Stimulated activated CD4-positive, alpha-beta T cell treated with anti-CD3 and anti-CD28 coated beads, Interleukin-12 subunit alpha, Interleukin-12 subunit beta, amount 100 ng/mL, for 48 hours (primary cell): ENCODE results near the gene DLX5.
A peak's percentile ranks its signal among the peaks of the same experiment; 100 is the strongest.
"Not testable (repeated sequence)": the region's sequence is repeated elsewhere in the genome, so short reads cannot be mapped to it uniquely, and the experiment has no call there.

ENCODE experiments used
- DNase-seq, 3 donors: peaks; one replicate each; pipeline ENCODE4 v3.0.0-alpha.2; 2020; ENCODE audit warnings: low read depth in 2 of 3, low spot score in 1 of 3

The DLX5 gene

GRCh38 chr7:97024209-97025129 is at the start of gene DLX5:
TSS of gene DLX5 (minus strand) at chr7:97024831. CDS start at chr7:97024623, 208 bp downstream.
- DNase-seq: peak in 1 of 3 donors; percentile 18

DNA sequence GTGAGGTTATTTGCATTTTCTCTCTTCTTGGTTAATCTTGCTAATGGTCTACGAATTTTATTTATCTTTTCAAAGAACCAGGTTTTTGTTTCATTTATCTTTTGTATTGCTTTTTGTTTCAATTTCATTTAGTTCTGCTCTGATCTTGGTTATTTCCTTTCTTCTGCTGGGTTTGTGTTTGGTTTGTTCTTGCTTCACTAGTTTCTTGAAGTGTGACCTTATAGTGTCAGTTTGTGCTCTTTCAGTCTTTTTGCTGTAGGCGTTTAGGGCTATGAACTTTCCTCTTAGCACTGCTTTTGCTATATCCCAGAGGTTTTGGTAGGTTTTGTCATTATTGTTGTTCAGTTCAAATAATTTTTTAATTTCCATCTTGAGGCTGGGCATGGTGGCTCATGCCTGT is 47.4 kb upstream of the DLX5 start:
- DNase-seq: not testable (repeated sequence)

GRCh38 chr7:97064972-97065587 is 40.4 kb upstream of the DLX5 start:
- peak in 1 of 3 donors; percentile 12 for DNase-seq

GRCh38 chr7:97064020-97064419 is 39.4 kb upstream of the DLX5 start:
- no peak for DNase-seq

- no peak for DNase-seq
Observed at GRCh38 chr7:97043281-97043680, 18.6 kb upstream of the DLX5 start.

DNA sequence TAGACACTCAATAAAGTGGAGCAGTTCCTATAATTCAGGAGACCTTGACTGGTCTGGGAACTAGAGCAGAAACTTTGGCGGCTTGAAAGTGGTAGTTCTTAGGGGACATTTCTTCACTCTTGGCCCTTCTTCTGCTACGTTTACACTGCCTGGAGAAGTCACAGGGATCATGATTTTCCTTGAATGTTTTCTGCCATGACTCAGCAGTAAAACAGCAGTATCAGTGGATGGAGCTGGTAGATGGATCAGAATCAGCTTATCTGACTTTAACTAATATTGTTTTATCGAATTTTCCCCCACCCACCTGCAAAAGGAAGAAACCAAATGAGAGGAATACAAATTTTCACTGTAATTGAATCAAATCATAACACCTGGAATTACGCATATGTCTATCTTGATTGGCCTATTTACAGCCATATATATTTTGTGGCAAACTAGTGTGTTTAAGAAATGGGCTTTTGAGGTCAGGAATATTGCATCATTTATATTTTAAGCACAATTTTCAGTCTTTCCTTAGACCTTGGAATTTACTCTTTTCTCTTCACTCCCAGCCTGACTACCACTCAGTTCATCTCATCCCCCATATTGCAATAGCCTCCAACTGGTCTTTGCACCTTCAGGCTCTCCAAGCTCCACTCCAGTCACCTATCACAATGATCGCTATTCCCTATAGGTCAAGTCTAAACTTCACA is 14.9 kb upstream of the DLX5 start:
- no peak for DNase-seq

DNA sequence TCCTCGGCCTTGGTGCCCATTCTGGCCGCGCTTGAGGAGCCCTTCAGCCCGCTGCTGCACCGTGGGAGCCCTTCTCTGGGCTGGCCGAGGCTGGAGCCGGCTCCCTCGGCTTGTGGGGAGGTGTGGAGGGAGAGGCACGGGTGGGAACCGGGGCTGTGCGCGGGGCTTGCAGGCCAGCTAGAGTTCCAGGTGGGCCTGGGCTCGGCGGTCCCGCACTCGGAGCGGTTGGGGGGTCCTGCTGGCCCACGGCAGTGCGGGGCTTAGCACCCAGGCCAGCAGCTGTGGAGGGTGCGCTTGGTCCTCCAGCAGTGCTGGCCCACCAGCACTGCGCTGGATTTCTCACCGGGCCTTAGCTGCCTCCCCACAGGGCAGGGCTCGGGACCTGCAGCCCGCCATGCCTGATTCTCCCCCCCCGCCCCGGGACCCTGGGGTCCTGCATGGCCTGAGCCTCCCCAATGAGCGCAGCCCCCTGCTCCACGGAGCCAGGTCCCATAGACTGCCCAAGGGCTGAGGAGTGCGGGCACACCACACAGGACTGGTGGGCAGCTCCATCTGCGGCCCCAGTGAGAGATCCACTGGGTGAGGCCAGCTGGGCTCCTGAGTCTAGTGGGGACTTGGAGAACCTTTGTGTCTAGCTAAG is 9.7 kb upstream of the DLX5 start:
- DNase-seq: not testable (repeated sequence)

- peak; percentile 42 to 66 (median 45) for DNase-seq
Observed at GRCh38 chr7:97027427-97028234, 3.0 kb upstream of the DLX5 start.

DNA sequence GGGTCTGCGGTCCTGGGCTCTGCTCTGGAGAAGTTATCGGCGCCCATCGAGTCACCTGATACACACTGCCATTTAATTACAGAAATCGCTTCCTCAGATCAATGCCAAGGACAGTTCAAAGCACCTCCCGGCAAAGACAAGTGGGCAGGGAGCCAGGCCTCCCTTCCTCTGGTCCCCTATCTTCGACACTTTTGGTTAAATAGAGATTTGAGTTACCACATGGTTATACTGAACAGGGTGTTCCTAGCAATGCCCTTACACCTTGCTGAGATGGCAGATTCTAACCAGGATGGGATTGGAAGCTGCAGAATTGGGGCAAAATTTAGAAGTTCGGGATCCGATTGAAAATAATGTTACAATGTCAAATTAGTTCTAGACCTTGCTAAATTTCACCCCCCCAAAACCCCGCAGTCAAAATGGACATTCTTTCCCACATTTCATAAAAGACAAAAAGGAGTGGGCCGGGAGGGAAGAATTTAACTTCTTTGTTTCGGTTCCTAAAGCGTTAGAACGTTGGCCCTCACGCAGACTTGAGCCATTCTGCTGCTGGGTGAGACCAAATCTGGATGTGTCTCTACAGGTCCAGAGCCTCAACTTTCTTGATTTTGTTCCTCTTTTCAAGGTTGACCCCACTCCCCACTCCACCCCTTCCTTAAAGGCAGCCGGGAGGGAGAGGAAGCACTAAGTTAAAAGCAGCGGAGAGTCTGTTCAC is 2.2 kb upstream of the DLX5 start:
- DNase-seq: no peak

DNA sequence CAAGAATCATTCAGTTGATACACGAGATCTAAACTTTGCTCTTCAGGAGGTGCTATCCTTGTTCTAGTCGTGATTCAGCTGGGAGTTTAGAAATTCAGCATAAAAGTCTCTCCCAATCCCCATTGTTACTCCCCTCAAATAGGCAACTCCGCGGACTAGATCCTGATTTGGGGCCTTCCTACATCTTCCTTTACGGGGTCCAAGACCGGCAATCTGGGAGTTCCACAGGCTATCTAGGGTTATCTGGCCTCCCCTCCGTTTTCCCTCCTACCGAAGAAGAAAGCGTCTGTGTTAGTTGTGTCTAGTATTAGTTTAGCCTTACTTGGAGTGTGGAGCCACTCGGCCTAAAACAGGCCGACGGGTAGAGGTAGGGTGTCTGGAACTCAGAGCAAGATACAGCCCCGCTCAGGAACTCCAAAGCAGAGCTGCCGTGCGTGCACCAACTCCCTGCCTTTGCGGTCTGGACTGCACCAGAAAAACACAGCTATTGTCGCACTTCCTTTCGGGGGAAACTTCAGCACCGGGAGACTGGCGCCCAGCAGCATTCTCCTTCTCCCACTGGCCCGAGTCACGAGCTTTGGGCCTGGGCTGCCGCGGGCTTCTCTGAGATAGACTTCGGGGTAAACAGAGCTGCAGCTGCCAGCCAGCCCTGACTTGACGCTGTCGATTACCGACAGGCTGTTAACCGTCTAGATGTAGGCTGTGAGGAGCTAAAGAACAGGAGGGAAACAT is 1.5 kb upstream of the DLX5 start:
- DNase-seq: no peak

DNA sequence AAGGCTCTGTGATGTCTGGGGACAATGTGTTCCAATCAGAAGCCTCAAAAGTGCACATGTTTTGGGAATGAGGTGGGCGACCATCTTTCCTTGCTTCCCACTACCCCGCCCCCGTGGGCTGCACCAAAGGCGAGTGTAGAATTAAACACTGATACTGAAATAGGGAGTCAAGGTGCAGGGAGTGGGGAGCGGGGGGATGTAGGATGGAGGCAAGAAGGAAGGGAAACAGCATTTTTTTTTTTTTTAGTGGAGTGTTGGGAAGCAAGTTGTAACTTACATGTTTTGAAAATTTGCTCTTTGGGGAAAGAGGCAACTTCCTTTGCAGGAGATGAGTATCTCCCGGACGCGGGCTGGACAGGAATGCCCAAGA is 484 bp upstream of the DLX5 start:
- DNase-seq: no peak

- no peak for DNase-seq
Observed at GRCh38 chr7:97022491-97023306, 1.9 kb downstream of the DLX5 start.

DNA sequence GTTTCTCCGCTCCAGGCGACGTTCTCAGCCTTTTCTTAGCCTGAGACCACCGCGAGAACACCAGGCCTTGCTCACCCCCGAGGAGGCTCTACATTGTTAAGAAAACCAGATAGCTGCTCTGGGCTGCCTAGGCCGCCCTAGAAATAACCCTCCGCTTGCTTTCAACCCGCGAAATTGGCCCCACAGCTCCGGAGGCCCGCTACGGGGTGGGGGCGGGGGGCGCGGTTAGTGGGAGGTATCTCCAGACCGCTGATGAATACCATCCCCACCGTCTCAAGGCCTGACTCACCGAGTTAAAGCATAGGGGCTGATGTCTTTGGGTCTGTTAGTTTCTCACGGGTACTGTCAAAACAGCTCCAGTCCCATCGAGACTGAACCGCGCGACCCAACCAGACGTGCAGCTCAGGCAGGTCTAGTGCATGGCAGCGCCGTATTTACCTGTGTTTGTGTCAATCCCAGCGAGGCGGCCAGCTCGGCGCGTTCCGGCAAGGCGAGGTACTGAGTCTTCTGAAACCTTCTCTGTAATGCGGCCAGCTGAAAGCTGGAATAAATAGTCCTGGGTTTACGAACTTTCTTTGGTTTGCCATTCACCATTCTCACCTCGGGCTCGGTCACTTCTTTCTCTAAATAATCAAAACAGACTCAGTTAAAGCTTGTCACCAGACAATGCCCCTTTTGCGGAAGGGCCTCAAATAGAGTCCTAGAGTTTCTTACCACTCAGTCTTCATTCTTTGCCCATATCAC is 2.7 kb downstream of the DLX5 start:
- no peak for DNase-seq

DNA sequence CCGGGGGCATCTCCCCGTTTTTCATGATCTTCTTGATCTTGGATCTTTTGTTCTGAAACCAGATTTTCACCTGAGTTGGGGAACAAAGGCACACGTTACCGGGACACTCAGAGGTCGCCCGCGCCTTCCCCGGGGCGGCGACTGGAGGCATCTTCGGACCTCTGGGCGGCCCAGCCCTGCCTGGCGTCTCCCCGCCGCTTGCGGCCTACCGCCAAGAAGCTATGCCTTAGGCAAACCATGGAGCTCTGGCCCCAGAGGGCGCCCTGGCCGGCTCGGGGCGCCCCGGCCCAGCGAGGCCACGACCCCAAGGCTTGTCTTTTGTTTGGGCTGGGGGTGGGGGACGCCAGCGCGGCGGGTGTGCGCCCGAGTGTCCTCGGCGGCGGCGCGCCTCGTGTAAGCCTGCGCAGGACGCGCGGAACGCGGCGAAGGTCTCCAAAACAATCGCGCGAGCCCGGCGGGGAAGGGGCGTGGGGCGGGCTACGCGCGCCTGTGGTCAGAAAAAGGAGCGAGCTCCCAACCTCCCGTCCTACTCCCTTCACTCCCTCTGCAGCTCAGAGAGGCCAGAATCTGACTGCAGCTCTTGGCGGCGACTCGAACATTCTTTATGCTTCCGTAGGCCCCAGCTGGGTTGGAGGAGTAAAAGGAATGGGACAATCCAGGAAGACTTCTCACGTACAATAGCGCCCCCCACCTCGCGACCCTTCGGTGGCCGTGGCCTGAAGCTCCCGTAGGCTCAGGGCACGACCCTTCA is 3.5 kb downstream of the DLX5 start:
- DNase-seq: no peak

DNA sequence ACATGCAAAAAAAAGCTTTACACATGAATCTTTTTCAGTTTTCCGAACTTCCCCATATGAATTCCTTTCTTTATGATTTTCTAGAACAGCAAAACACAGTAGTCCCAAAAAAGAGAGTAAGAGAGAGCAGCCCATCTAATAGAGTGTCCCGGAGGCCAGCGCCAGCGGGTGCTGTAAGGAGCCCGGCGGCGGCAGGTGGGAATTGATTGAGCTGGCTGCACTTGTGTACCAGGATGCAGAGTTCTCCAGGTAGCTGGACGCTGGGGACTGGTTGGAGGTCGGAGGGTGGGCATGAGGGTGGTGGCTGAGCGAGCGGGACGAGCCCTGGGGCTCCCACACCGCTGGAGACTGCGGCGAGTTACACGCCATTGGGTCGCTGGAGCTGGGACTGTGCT is 4.0 kb downstream of the DLX5 start:
- DNase-seq: no peak

GRCh38 chr7:97019710-97020225 is 4.9 kb downstream of the DLX5 start:
- DNase-seq: no peak
